Skin epidermis (tissue), 12 donors: ENCODE data around the gene DGCR6L.
"Not testable (repeated sequence)": the region's sequence is repeated elsewhere in the genome, so short reads cannot be mapped to it uniquely, and the experiment has no call there.

Source experiments
- H3K27ac ChIP-seq, 21 experiments: fragments of 200-600 bp; sonication (generic) in 11 of 21; one replicate each; pipeline ENCODE4 v1.5.0; 2020; ENCODE audit warnings: mild to moderate bottlenecking in 3 of 21, inconsistent platforms in 2 of 21, moderate library complexity in 2 of 21
- H3K4me3 ChIP-seq, 7 experiments: fragments of 200-600 bp; sonication (generic) in 2 of 7; one replicate each; pipeline ENCODE4 v1.5.0; 2020; ENCODE audit warnings: inconsistent platforms in 2 of 7, mild to moderate bottlenecking in 2 of 7, moderate library complexity in 1 of 7

Gene DGCR6L

GRCh38 chr22:20266667-20267440 lies 53.0 kb downstream of the DGCR6L start:
- H3K4me3 ChIP-seq: peak overlapping the region; percentile 20 to 56 (median 47)
- not testable (repeated sequence) for H3K27ac ChIP-seq

- not testable (repeated sequence) for H3K4me3 ChIP-seq, H3K27ac ChIP-seq
Observed at GRCh38 chr22:20265772-20266666, 53.8 kb downstream of the DGCR6L start.

GRCh38 chr22:20264614-20265452 lies 55.0 kb downstream of the DGCR6L start:
- Histone ChIP-seq H3K4me3 (no peak overlapping the region), H3K27ac (no peak overlapping the region)
